HEK293 (cell line): ENCODE data around the gene FNDC1.

Experiments
- CTCF ChIA-PET: fragments of 350-600 bp; formaldehyde crosslinking; extraction: SDS; loops from one replicate; lab custom pipeline; 2021; ENCODE audit warnings: antibody characterized with exemption; lab: Yijun Ruan, JAX
- POLR2A ChIA-PET: fragments of 300-600 bp; formaldehyde crosslinking; extraction: SDS; loops from one replicate; lab custom pipeline; 2020; ENCODE audit warnings: antibody characterized with exemption, inconsistent platforms; lab: Yijun Ruan, JAX
- H3K27ac ChIP-seq: fragments of 200-500 bp; sonication (Bioruptor generic); 2 replicates; pipeline ENCODE4 v1.5.1; 2014; ENCODE audit warnings: low read depth, low read length, control low read depth, inconsistent platforms; ENCODE audit errors: extremely low read depth
- H3K36me3 ChIP-seq, 2 experiments: fragments of 200-500 bp in 1 of 2; sonication (Bioruptor generic) in 1 of 2; 1 replicate in 1 of 2; 2 replicates in 1 of 2; pipeline ENCODE4 v1.5.1; 2014 to 2017; ENCODE audit warnings: inconsistent platforms in 2 of 2, low read length in 2 of 2; ENCODE audit not compliant: control insufficient read depth in 2 of 2, insufficient read depth in 1 of 2
- H3K4me1 ChIP-seq: fragments of 200-500 bp; sonication (Bioruptor generic); 2 replicates; pipeline ENCODE4 v1.5.1; 2014; ENCODE audit warnings: mild to moderate bottlenecking, low read length, inconsistent platforms; ENCODE audit not compliant: control insufficient read depth, insufficient read depth
- H3K4me3 ChIP-seq: 2 replicates; pipeline ENCODE4 v1.5.1; 2011; ENCODE audit warnings: low read depth, mild to moderate bottlenecking, control low read depth, low read length, moderate library complexity
- H3K9me3 ChIP-seq: fragments of 200-500 bp; sonication (Bioruptor generic); 2 replicates; pipeline ENCODE4 v1.5.1; 2014; ENCODE audit warnings: low read depth, low read length, inconsistent platforms; ENCODE audit not compliant: control insufficient read depth, insufficient read depth
- ELK4 ChIP-seq: IDR thresholded peaks from 2 replicates; pipeline ENCODE4 v1.6.1; 2011; ENCODE audit warnings: mild to moderate bottlenecking, low read depth, low read length, borderline replicate concordance
- GLI2 ChIP-seq: fragments of 450-650 bp; formaldehyde crosslinking; IDR thresholded peaks from 2 replicates; pipeline ENCODE4; 2017; ENCODE audit warnings: missing biosample characterization, missing genetic modification characterization, low read depth, borderline replicate concordance
- PBX3 ChIP-seq: sonication (generic); formaldehyde crosslinking; IDR thresholded peaks from 2 replicates; pipeline ENCODE4 v1.8.1; 2022; ENCODE audit warnings: mild to moderate bottlenecking, moderate library complexity, missing genetic modification reagents
- ZNF121 ChIP-seq: fragments of 450-650 bp; formaldehyde crosslinking; IDR thresholded peaks from 2 replicates; pipeline ENCODE4 v1.5.1; 2016; ENCODE audit warnings: missing biosample characterization, missing genetic modification characterization
- ZNF138 ChIP-seq: fragments of 450-650 bp; formaldehyde crosslinking; IDR thresholded peaks from 2 replicates; pipeline ENCODE4 v1.5.1; 2016; ENCODE audit warnings: missing biosample characterization, missing genetic modification characterization, borderline replicate concordance
- ZNF140 ChIP-seq: fragments of 450-650 bp; formaldehyde crosslinking; IDR thresholded peaks from 2 replicates; pipeline ENCODE4 v1.5.1; 2016; ENCODE audit warnings: missing biosample characterization, missing genetic modification characterization
- ZNF146 ChIP-seq: fragments of 450-650 bp; formaldehyde crosslinking; IDR thresholded peaks from 2 replicates; pipeline ENCODE4 v1.5.1; 2016; ENCODE audit warnings: missing biosample characterization, missing genetic modification characterization
- ZNF18 ChIP-seq: fragments of 450-650 bp; formaldehyde crosslinking; IDR thresholded peaks from 2 replicates; pipeline ENCODE4 v1.5.1; 2016; ENCODE audit warnings: missing biosample characterization, missing genetic modification characterization
- ZNF2 ChIP-seq: fragments of 450-650 bp; formaldehyde crosslinking; IDR thresholded peaks from 2 replicates; pipeline ENCODE4 v1.5.1; 2016; ENCODE audit warnings: missing biosample characterization, missing genetic modification characterization
- ZNF248 ChIP-seq: fragments of 450-650 bp; formaldehyde crosslinking; IDR thresholded peaks from 2 replicates; pipeline ENCODE4 v1.5.1; 2017; ENCODE audit warnings: missing biosample characterization, missing genetic modification characterization
- ZNF335 ChIP-seq: fragments of 450-650 bp; formaldehyde crosslinking; conservative IDR thresholded peaks from 2 replicates; pipeline ENCODE4 v1.5.1; 2016; ENCODE audit warnings: missing biosample characterization, missing genetic modification characterization
- ZNF433 ChIP-seq: fragments of 450-650 bp; formaldehyde crosslinking; IDR thresholded peaks from 2 replicates; pipeline ENCODE4 v1.5.1; 2016; ENCODE audit warnings: missing biosample characterization, missing genetic modification characterization, low read depth
- ZNF48 ChIP-seq: fragments of 450-650 bp; formaldehyde crosslinking; IDR thresholded peaks from 2 replicates; pipeline ENCODE4 v1.5.1; 2016; ENCODE audit warnings: missing biosample characterization, missing genetic modification characterization
- ZNF521 ChIP-seq: fragments of 450-650 bp; formaldehyde crosslinking; IDR thresholded peaks from 2 replicates; pipeline ENCODE4 v1.5.1; 2017; ENCODE audit warnings: missing biosample characterization, mild to moderate bottlenecking, missing genetic modification characterization
- ZNF600 ChIP-seq: fragments of 450-650 bp; formaldehyde crosslinking; IDR thresholded peaks from 2 replicates; pipeline ENCODE4 v1.5.1; 2016; ENCODE audit warnings: missing biosample characterization, missing genetic modification characterization
- ZNF791 ChIP-seq: fragments of 450-650 bp; formaldehyde crosslinking; IDR thresholded peaks from 2 replicates; pipeline ENCODE4 v1.5.1; 2016; ENCODE audit warnings: missing biosample characterization, missing genetic modification characterization
- ZNF843 ChIP-seq: fragments of 450-650 bp; formaldehyde crosslinking; IDR thresholded peaks from 2 replicates; pipeline ENCODE4 v1.5.1; 2016; ENCODE audit warnings: missing biosample characterization, missing genetic modification characterization

Gene FNDC1

GRCh38 chr6:159196430-159196975 is 27.3 kb downstream of the FNDC1 start:
- no peaks in the 10 kb centered on the region for H3K9me3 ChIP-seq
- H3K27ac ChIP-seq, result no peak overlapping the region
- CTCF ChIA-PET, result interaction anchor here (1.5 kb wide), 1 partner anchor 17 kb away, joined by 3 read pairs; no protein-coding TSS in a partner anchor
- no peak overlapping the region for H3K4me3 ChIP-seq
- no peak for TF ChIP-seq ZNF2
- TF ChIP-seq ZNF18 (tag by site-specific recombination), result no peak
- no peak for TF ChIP-seq ZNF138 (tag by site-specific recombination)
- no peak for TF ChIP-seq ELK4
- TF ChIP-seq ZNF521 (tag by site-specific recombination), result no peak
- no peak for TF ChIP-seq ZNF335 (tag by site-specific recombination)
- TF ChIP-seq ZNF433, result no peak
- no peaks in the 10 kb centered on the region for H3K4me1 ChIP-seq
- H3K36me3 ChIP-seq, result no peaks in the 10 kb centered on the region
- POLR2A ChIA-PET, result no interaction called here

- ChIA-PET CTCF (no interaction called here), POLR2A (no interaction called here)
- Histone ChIP-seq H3K36me3 (no peaks in the 10 kb centered on the region), H3K4me3 (no peak overlapping the region), H3K4me1 (no peaks in the 10 kb centered on the region), H3K9me3 (no peaks in the 10 kb centered on the region), H3K27ac (no peak overlapping the region)
- TF ChIP-seq ZNF600 (tag by site-specific recombination), result no peak
- TF ChIP-seq ZNF843, result no peak
- no peak for TF ChIP-seq ZNF121 (tag by site-specific recombination)
These were observed 28.1 kb downstream of the FNDC1 start for GRCh38 chr6:159197251-159197650.

GRCh38 chr6:159201336-159201735 is 32.1 kb downstream of the FNDC1 start:
- Histone ChIP-seq H3K27ac (no peak overlapping the region), H3K9me3 (no peaks in the 10 kb centered on the region), H3K4me1 (no peaks in the 10 kb centered on the region), H3K36me3 (no peaks in the 10 kb centered on the region), H3K4me3 (no peak overlapping the region)
- ChIA-PET POLR2A (no interaction called here), CTCF (interaction anchor here (0.7 to 0.8 kb wide), 2 partner anchors 46 to 52 kb away, joined by 3 to 4 read pairs; no protein-coding TSS in a partner anchor)
- TF ChIP-seq ZNF48 (tag by site-specific recombination), result no peak
- TF ChIP-seq ZNF140 (tag by site-specific recombination), result no peak
- no peak for TF ChIP-seq ZNF248 (tag by site-specific recombination)
- no peak for TF ChIP-seq ZNF791
- no peak for TF ChIP-seq GLI2
- no peak for TF ChIP-seq ZNF146
- no peak for TF ChIP-seq PBX3
